ENCODE measurements around the gene GNG2.

Gene GNG2

DNA sequence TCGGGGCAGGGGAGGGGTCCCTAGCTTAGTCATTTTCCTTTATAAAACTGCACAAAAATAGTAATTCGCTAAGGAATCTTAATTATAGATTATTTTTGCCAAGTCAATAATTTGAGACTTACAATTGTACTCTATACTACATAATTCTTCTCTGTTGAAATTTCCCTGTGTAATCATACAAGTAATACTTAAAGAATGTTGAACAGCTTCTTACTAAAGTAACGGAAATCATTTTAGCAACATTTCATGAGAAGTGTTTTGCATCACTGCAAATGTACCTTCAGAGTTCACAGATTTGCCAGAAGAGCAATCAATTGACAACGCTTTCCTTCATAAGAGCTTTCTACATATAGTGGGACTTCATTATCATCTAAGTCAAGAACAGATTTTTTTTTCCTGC, 7.9 kb upstream of the GNG2 start:
- Histone ChIP-seq H3K36me3 (ENCODE audit: insufficient read depth, low read length) (no peaks in the 10 kb centered on the region), H3K4me3 (ENCODE audit: low read depth in 1 of 2, low read length in 2 of 2) (no peak overlapping the region), H3K9me3 (ENCODE audit: insufficient read depth, low read length, severe bottlenecking) (no peaks in the 10 kb centered on the region), H3K4me2 (ENCODE audit: insufficient read depth, low read length) (no peak overlapping the region), H3K4me1 (ENCODE audit: insufficient read depth, low read length) (peaks cover 16% of the 10 kb centered on the region), H4K20me1 (ENCODE audit: insufficient read depth, low read length) (no peaks in the 10 kb centered on the region), H3K27ac (ENCODE audit: low read length) (no peak overlapping the region), H3K27me3 (ENCODE audit: insufficient read depth, low read length, poor library complexity) (no peaks in the 10 kb centered on the region), H3K79me2 (ENCODE audit: insufficient read depth, low read length) (no peaks in the 10 kb centered on the region), H3K9ac (ENCODE audit: low read depth, low read length) (no peak overlapping the region), H2AFZ (ENCODE audit: low read depth, low read length) (no peak overlapping the region)
- DNase-seq (no peak), ATAC-seq (ENCODE audit: insufficient read depth, low read depth) (no peak)
- TF ChIP-seq EZH2 (IDR thresholded peaks at IDR 0.05; ENCODE audit: borderline replicate concordance, low read depth, low read length, severe bottlenecking), result no peak
- TF ChIP-seq, protein P1, sequence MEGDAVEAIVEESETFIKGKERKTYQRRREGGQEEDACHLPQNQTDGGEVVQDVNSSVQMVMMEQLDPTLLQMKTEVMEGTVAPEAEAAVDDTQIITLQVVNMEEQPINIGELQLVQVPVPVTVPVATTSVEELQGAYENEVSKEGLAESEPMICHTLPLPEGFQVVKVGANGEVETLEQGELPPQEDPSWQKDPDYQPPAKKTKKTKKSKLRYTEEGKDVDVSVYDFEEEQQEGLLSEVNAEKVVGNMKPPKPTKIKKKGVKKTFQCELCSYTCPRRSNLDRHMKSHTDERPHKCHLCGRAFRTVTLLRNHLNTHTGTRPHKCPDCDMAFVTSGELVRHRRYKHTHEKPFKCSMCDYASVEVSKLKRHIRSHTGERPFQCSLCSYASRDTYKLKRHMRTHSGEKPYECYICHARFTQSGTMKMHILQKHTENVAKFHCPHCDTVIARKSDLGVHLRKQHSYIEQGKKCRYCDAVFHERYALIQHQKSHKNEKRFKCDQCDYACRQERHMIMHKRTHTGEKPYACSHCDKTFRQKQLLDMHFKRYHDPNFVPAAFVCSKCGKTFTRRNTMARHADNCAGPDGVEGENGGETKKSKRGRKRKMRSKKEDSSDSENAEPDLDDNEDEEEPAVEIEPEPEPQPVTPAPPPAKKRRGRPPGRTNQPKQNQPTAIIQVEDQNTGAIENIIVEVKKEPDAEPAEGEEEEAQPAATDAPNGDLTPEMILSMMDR (IDR thresholded peaks at IDR 0.05; ENCODE audit: borderline replicate concordance, extremely low read depth, low read length, poor library complexity, severe bottlenecking), result no peak

- no peaks in the 10 kb centered on the region for H3K27me3 ChIP-seq (ENCODE audit: insufficient read depth, low read length, poor library complexity)
- no peak overlapping the region for H3K9ac ChIP-seq (ENCODE audit: low read depth, low read length)
- TF ChIP-seq, protein P1 (IDR thresholded peaks at IDR 0.05; ENCODE audit: borderline replicate concordance, extremely low read depth, low read length, poor library complexity, severe bottlenecking), result no peak
- TF ChIP-seq EZH2 (IDR thresholded peaks at IDR 0.05; ENCODE audit: borderline replicate concordance, low read depth, low read length, severe bottlenecking), result no peak
- no peak overlapping the region for H2AFZ ChIP-seq (ENCODE audit: low read depth, low read length)
- peaks cover 13% of the 10 kb centered on the region for H3K4me1 ChIP-seq (ENCODE audit: insufficient read depth, low read length)
- H3K4me2 ChIP-seq (ENCODE audit: insufficient read depth, low read length), result no peak overlapping the region
- DNase-seq (no peak), ATAC-seq (ENCODE audit: insufficient read depth, low read depth) (no peak)
- no peak overlapping the region for H3K27ac ChIP-seq (ENCODE audit: low read length)
- H4K20me1 ChIP-seq (ENCODE audit: insufficient read depth, low read length), result no peaks in the 10 kb centered on the region
- no peaks in the 10 kb centered on the region for H3K36me3 ChIP-seq (ENCODE audit: insufficient read depth, low read length)
- H3K9me3 ChIP-seq (ENCODE audit: insufficient read depth, low read length, severe bottlenecking), result no peaks in the 10 kb centered on the region
- no peaks in the 10 kb centered on the region for H3K79me2 ChIP-seq (ENCODE audit: insufficient read depth, low read length)
- H3K4me3 ChIP-seq (ENCODE audit: low read depth in 1 of 2, low read length in 2 of 2), result no peak overlapping the region
These were observed 5.2 kb upstream of the GNG2 start for GRCh38 chr14:51855234-51855633.

- no peaks in the 10 kb centered on the region for H4K20me1 ChIP-seq (ENCODE audit: insufficient read depth, low read length)
- H3K4me2 ChIP-seq (ENCODE audit: insufficient read depth, low read length), result no peak overlapping the region
- TF ChIP-seq, protein P1 (IDR thresholded peaks at IDR 0.05; ENCODE audit: borderline replicate concordance, extremely low read depth, low read length, poor library complexity, severe bottlenecking), result no peak
- TF ChIP-seq EZH2 (IDR thresholded peaks at IDR 0.05; ENCODE audit: borderline replicate concordance, low read depth, low read length, severe bottlenecking), result no peak
- H3K36me3 ChIP-seq (ENCODE audit: insufficient read depth, low read length), result no peaks in the 10 kb centered on the region
- H3K27ac ChIP-seq (ENCODE audit: low read length), result no peak overlapping the region
- H3K4me1 ChIP-seq (ENCODE audit: insufficient read depth, low read length), result peaks cover 14% of the 10 kb centered on the region
- H3K4me3 ChIP-seq (ENCODE audit: low read depth in 1 of 2, low read length in 2 of 2), result no peak overlapping the region
- no peaks in the 10 kb centered on the region for H3K27me3 ChIP-seq (ENCODE audit: insufficient read depth, low read length, poor library complexity)
- H3K9ac ChIP-seq (ENCODE audit: low read depth, low read length), result no peak overlapping the region
- H2AFZ ChIP-seq (ENCODE audit: low read depth, low read length), result no peak overlapping the region
- DNase-seq (no peak), ATAC-seq (ENCODE audit: insufficient read depth, low read depth) (no peak)
- H3K79me2 ChIP-seq (ENCODE audit: insufficient read depth, low read length), result peaks cover 14% of the 10 kb centered on the region
- H3K9me3 ChIP-seq (ENCODE audit: insufficient read depth, low read length, severe bottlenecking), result no peaks in the 10 kb centered on the region
These were observed 3.6 kb upstream of the GNG2 start for GRCh38 chr14:51856792-51857296.

DNA sequence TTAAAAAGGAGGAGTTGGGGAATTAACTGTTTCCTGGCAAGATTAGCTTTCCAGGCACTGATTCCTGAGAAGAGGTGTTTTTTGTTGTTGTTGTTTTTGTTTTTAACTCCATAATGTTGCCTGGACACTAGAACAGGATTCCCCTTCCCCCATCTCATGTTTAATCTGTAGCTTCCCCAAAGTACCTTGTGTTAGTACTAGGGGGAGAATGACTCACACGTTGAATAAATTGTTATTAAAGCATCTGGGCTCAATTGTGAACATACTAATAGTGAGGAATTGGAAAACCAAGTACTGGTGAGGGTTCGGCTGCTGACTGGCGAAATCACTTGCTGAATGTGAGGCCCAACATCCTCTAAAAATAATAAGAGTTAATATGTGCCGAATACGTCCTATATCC, 1.3 kb upstream of the GNG2 start:
- peak overlapping the region; percentile 93 for H3K27ac ChIP-seq (ENCODE audit: low read length)
- TF ChIP-seq, protein P1 (IDR thresholded peaks at IDR 0.05; ENCODE audit: borderline replicate concordance, extremely low read depth, low read length, poor library complexity, severe bottlenecking), result no peak
- TF ChIP-seq EZH2 (IDR thresholded peaks at IDR 0.05; ENCODE audit: borderline replicate concordance, low read depth, low read length, severe bottlenecking), result no peak
- no peak overlapping the region for H2AFZ ChIP-seq (ENCODE audit: low read depth, low read length)
- peak overlapping the region; percentile 84; the same call in 1 of the 2 replicates for H3K4me2 ChIP-seq (ENCODE audit: insufficient read depth, low read length)
- H3K36me3 ChIP-seq (ENCODE audit: insufficient read depth, low read length), result no peaks in the 10 kb centered on the region
- no peak overlapping the region for H3K4me3 ChIP-seq (ENCODE audit: low read depth in 1 of 2, low read length in 2 of 2)
- H4K20me1 ChIP-seq (ENCODE audit: insufficient read depth, low read length), result no peaks in the 10 kb centered on the region; the same call in 1 of the 2 replicates
- no peaks in the 10 kb centered on the region for H3K27me3 ChIP-seq (ENCODE audit: insufficient read depth, low read length, poor library complexity)
- no peak overlapping the region for H3K9ac ChIP-seq (ENCODE audit: low read depth, low read length)
- ATAC-seq (ENCODE audit: insufficient read depth, low read depth), result no peak
- no peaks in the 10 kb centered on the region for H3K9me3 ChIP-seq (ENCODE audit: insufficient read depth, low read length, severe bottlenecking)
- H3K4me1 ChIP-seq (ENCODE audit: insufficient read depth, low read length), result peaks cover 35% of the 10 kb centered on the region
- DNase-seq, result no peak
- H3K79me2 ChIP-seq (ENCODE audit: insufficient read depth, low read length), result peaks cover 36% of the 10 kb centered on the region
